ENCODE measurements around the gene MFGE8.
A peak's percentile ranks its signal among the peaks of the same experiment; 100 is the strongest.

MFGE8 gene

GRCh38 chr15:88897456-88898194 is 15.6 kb downstream of the MFGE8 start:
- Histone ChIP-seq H3K27me3 (ENCODE audit: control insufficient read depth in 1 of 2, insufficient read depth in 2 of 2, low read length in 2 of 2) (peaks cover 10 to 21% of the 10 kb centered on the region in 2 donors), H3K4me3 (ENCODE audit: low read length in 2 of 2) (peak overlapping the region in 1 of 2 donors; percentile 49), H3K9me3 (ENCODE audit: control insufficient read depth in 2 of 2, low read length in 2 of 2) (no peaks in the 10 kb centered on the region), H3K4me1 (ENCODE audit: control insufficient read depth, insufficient read depth, low read length) (peaks cover 31% of the 10 kb centered on the region), H3K36me3 (ENCODE audit: control insufficient read depth in 2 of 2, insufficient read depth in 2 of 2, low read length in 2 of 2) (peaks cover 0 to 4% of the 10 kb centered on the region in 2 donors), H3K9ac (ENCODE audit: low read length in 2 of 2) (peak overlapping the region in 1 of 2 donors; percentile 43), H3K27ac (ENCODE audit: low read length) (peak overlapping the region; percentile 66)

- H3K36me3 ChIP-seq (ENCODE audit: control insufficient read depth in 2 of 2, insufficient read depth in 2 of 2, low read length in 2 of 2): peaks cover 0 to 4% of the 10 kb centered on the region in 2 donors
- H3K27me3 ChIP-seq (ENCODE audit: control insufficient read depth in 1 of 2, insufficient read depth in 2 of 2, low read length in 2 of 2): peaks cover 14 to 23% of the 10 kb centered on the region in 2 donors
- peak overlapping the region; percentile 41 for H3K27ac ChIP-seq (ENCODE audit: low read length)
- peak overlapping the region; percentile 40 to 49 for H3K4me3 ChIP-seq (ENCODE audit: low read length in 2 of 2)
- H3K9ac ChIP-seq (ENCODE audit: low read length in 2 of 2): peak overlapping the region; percentile 43 to 58
- no peaks in the 10 kb centered on the region for H3K9me3 ChIP-seq (ENCODE audit: control insufficient read depth in 2 of 2, low read length in 2 of 2)
- peaks cover 31% of the 10 kb centered on the region for H3K4me1 ChIP-seq (ENCODE audit: control insufficient read depth, insufficient read depth, low read length)
These were observed 16.1 kb downstream of the MFGE8 start for GRCh38 chr15:88897142-88897455.

GRCh38 chr15:88896333-88897033 is 16.7 kb downstream of the MFGE8 start:
- peak overlapping the region in 1 of 2 donors; percentile 43 for H3K9ac ChIP-seq (ENCODE audit: low read length in 2 of 2)
- no peaks in the 10 kb centered on the region for H3K9me3 ChIP-seq (ENCODE audit: control insufficient read depth in 2 of 2, low read length in 2 of 2)
- peaks cover 31% of the 10 kb centered on the region for H3K4me1 ChIP-seq (ENCODE audit: control insufficient read depth, insufficient read depth, low read length)
- H3K4me3 ChIP-seq (ENCODE audit: low read length in 2 of 2): no peak overlapping the region
- peaks cover 17 to 27% of the 10 kb centered on the region in 2 donors for H3K27me3 ChIP-seq (ENCODE audit: control insufficient read depth in 1 of 2, insufficient read depth in 2 of 2, low read length in 2 of 2)
- no peaks in the 10 kb centered on the region for H3K36me3 ChIP-seq (ENCODE audit: control insufficient read depth in 2 of 2, insufficient read depth in 2 of 2, low read length in 2 of 2)
- peak overlapping the region; percentile 41 for H3K27ac ChIP-seq (ENCODE audit: low read length)

- peak within 1 kb of the TSS; percentile 51 to 66 for H3K4me3 ChIP-seq (ENCODE audit: low read length in 2 of 2)
- H3K27ac ChIP-seq (ENCODE audit: low read length): no peak within 1 kb of the TSS
- no peaks in the 10 kb centered on the region for H3K36me3 ChIP-seq (ENCODE audit: control insufficient read depth in 2 of 2, insufficient read depth in 2 of 2, low read length in 2 of 2)
- H3K27me3 ChIP-seq (ENCODE audit: control insufficient read depth in 1 of 2, insufficient read depth in 2 of 2, low read length in 2 of 2): peaks cover 17 to 28% of the 10 kb centered on the region in 2 donors
- H3K9me3 ChIP-seq (ENCODE audit: control insufficient read depth in 2 of 2, low read length in 2 of 2): no peaks in the 10 kb centered on the region
- H3K4me1 ChIP-seq (ENCODE audit: control insufficient read depth, insufficient read depth, low read length): peaks cover 31% of the 10 kb centered on the region
- H3K9ac ChIP-seq (ENCODE audit: low read length in 2 of 2): peak within 1 kb of the TSS in 1 of 2 donors; percentile 36
These were observed 18.1 kb downstream of the MFGE8 start, which contains the start of gene HAPLN3 for GRCh38 chr15:88894819-88895767. HAPLN3 (minus strand) TSS chr15:88895544; CDS start chr15:88887298, 8,246 bp downstream.

GRCh38 chr15:88894348-88894818 is 18.8 kb downstream of the MFGE8 start:
- H3K36me3 ChIP-seq (ENCODE audit: control insufficient read depth in 2 of 2, insufficient read depth in 2 of 2, low read length in 2 of 2): no peaks in the 10 kb centered on the region
- H3K27me3 ChIP-seq (ENCODE audit: control insufficient read depth in 1 of 2, insufficient read depth in 2 of 2, low read length in 2 of 2): peaks cover 17 to 28% of the 10 kb centered on the region in 2 donors
- no peak overlapping the region for H3K27ac ChIP-seq (ENCODE audit: low read length)
- H3K4me1 ChIP-seq (ENCODE audit: control insufficient read depth, insufficient read depth, low read length): peaks cover 31% of the 10 kb centered on the region
- H3K4me3 ChIP-seq (ENCODE audit: low read length in 2 of 2): peak overlapping the region; percentile 43 to 66
- no peak overlapping the region for H3K9ac ChIP-seq (ENCODE audit: low read length in 2 of 2)
- H3K9me3 ChIP-seq (ENCODE audit: control insufficient read depth in 2 of 2, low read length in 2 of 2): no peaks in the 10 kb centered on the region

DNA sequence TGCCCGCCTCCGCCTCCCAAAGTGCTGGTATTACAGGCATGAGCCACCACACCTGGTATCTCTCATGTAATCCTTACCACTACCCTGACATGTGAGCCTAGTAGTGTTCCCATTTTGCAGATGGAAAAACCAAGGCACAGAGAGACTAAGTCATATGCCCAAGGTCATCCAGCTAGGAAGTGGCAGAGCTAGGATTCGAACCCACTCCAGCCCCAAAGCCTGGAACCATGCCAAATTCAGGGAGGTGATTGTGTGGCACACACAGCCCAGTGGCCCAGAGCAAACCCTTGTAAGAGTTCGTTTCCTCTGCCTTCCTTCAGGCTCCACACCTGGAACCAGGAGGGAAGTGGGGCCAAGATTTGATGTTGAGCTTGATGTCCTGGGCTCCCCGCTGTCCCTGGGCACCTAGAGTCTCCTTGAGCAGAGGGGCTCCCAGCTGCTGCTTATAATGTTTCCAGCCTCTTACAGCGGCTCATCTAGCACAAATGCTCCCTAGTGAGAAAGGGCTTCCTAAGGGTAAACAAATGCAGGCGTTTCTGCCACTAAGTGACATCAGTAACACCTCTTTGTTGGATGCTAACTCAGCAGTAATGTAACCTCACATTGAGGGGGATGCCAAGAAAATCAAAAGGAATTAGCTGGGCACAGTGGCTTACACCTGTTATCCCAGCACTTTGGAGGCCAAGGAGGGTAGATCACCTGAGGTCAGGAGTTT is 21.5 kb downstream of the MFGE8 start:
- H3K9ac ChIP-seq (ENCODE audit: low read length in 2 of 2): no peak overlapping the region
- H3K4me1 ChIP-seq (ENCODE audit: control insufficient read depth, insufficient read depth, low read length): peaks cover 16% of the 10 kb centered on the region
- H3K9me3 ChIP-seq (ENCODE audit: control insufficient read depth in 2 of 2, low read length in 2 of 2): no peaks in the 10 kb centered on the region
- no peak overlapping the region for H3K4me3 ChIP-seq (ENCODE audit: low read length in 2 of 2)
- peaks cover 17 to 28% of the 10 kb centered on the region in 2 donors for H3K27me3 ChIP-seq (ENCODE audit: control insufficient read depth in 1 of 2, insufficient read depth in 2 of 2, low read length in 2 of 2)
- H3K27ac ChIP-seq (ENCODE audit: low read length): no peak overlapping the region
- H3K36me3 ChIP-seq (ENCODE audit: control insufficient read depth in 2 of 2, insufficient read depth in 2 of 2, low read length in 2 of 2): no peaks in the 10 kb centered on the region

DNA sequence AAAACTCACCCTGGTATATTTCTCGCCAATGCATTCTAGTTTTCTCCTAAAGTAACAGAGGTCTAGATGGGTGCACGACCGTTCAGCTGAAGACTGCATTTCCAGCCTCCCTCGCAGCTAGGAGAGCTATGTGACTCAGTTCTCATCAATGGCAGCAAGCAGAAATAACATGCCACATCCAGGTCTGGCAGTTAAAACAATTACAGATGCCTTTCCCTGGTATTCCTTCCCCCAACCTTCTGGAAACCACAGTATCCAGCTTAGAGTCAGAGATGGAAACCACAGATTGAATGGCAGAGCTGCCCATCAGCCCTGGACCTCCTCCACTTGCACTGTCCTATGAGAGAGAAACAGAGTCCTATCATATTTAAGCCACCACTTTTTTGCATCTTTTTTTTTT is 22.7 kb downstream of the MFGE8 start:
- Histone ChIP-seq H3K4me1 (ENCODE audit: control insufficient read depth, insufficient read depth, low read length) (peaks cover 14% of the 10 kb centered on the region), H3K36me3 (ENCODE audit: control insufficient read depth in 2 of 2, insufficient read depth in 2 of 2, low read length in 2 of 2) (no peaks in the 10 kb centered on the region), H3K27me3 (ENCODE audit: control insufficient read depth in 1 of 2, insufficient read depth in 2 of 2, low read length in 2 of 2) (peaks cover 17 to 28% of the 10 kb centered on the region in 2 donors), H3K9me3 (ENCODE audit: control insufficient read depth in 2 of 2, low read length in 2 of 2) (no peaks in the 10 kb centered on the region), H3K27ac (ENCODE audit: low read length) (no peak overlapping the region), H3K4me3 (ENCODE audit: low read length in 2 of 2) (no peak overlapping the region), H3K9ac (ENCODE audit: low read length in 2 of 2) (no peak overlapping the region)

- no peak overlapping the region for H3K4me3 ChIP-seq (ENCODE audit: low read length in 2 of 2)
- H3K27me3 ChIP-seq (ENCODE audit: control insufficient read depth in 1 of 2, insufficient read depth in 2 of 2, low read length in 2 of 2): peaks cover 9 to 12% of the 10 kb centered on the region in 2 donors
- H3K9ac ChIP-seq (ENCODE audit: low read length in 2 of 2): no peak overlapping the region
- H3K4me1 ChIP-seq (ENCODE audit: control insufficient read depth, insufficient read depth, low read length): no peaks in the 10 kb centered on the region
- H3K9me3 ChIP-seq (ENCODE audit: control insufficient read depth in 2 of 2, low read length in 2 of 2): no peaks in the 10 kb centered on the region
- no peaks in the 10 kb centered on the region for H3K36me3 ChIP-seq (ENCODE audit: control insufficient read depth in 2 of 2, insufficient read depth in 2 of 2, low read length in 2 of 2)
- H3K27ac ChIP-seq (ENCODE audit: low read length): no peak overlapping the region
These were observed 24.5 kb downstream of the MFGE8 start for GRCh38 chr15:88888719-88889118.

- H3K9me3 ChIP-seq (ENCODE audit: control insufficient read depth in 2 of 2, low read length in 2 of 2): no peaks in the 10 kb centered on the region
- H3K4me1 ChIP-seq (ENCODE audit: control insufficient read depth, insufficient read depth, low read length): no peaks in the 10 kb centered on the region
- H3K27ac ChIP-seq (ENCODE audit: low read length): no peak overlapping the region
- H3K27me3 ChIP-seq (ENCODE audit: control insufficient read depth in 1 of 2, insufficient read depth in 2 of 2, low read length in 2 of 2): peaks cover 4 to 5% of the 10 kb centered on the region in 2 donors
- no peak overlapping the region for H3K4me3 ChIP-seq (ENCODE audit: low read length in 2 of 2)
- no peaks in the 10 kb centered on the region for H3K36me3 ChIP-seq (ENCODE audit: control insufficient read depth in 2 of 2, insufficient read depth in 2 of 2, low read length in 2 of 2)
- H3K9ac ChIP-seq (ENCODE audit: low read length in 2 of 2): no peak overlapping the region
These were observed 26.1 kb downstream of the MFGE8 start for GRCh38 chr15:88887068-88887580.
